SKM-1 (cell line): Measurements from ENCODE around the gene ZNF629.

Experiments
- DNase-seq: peaks from one replicate; lab custom pipeline; 2025; ENCODE audit not compliant: unreplicated experiment; lab: John Stamatoyannopoulos, UW

Gene ZNF629

GRCh38 chr16:30786115-30786935 lies 680 bp downstream of the ZNF629 start:
- DNase-seq, result no peak

DNA sequence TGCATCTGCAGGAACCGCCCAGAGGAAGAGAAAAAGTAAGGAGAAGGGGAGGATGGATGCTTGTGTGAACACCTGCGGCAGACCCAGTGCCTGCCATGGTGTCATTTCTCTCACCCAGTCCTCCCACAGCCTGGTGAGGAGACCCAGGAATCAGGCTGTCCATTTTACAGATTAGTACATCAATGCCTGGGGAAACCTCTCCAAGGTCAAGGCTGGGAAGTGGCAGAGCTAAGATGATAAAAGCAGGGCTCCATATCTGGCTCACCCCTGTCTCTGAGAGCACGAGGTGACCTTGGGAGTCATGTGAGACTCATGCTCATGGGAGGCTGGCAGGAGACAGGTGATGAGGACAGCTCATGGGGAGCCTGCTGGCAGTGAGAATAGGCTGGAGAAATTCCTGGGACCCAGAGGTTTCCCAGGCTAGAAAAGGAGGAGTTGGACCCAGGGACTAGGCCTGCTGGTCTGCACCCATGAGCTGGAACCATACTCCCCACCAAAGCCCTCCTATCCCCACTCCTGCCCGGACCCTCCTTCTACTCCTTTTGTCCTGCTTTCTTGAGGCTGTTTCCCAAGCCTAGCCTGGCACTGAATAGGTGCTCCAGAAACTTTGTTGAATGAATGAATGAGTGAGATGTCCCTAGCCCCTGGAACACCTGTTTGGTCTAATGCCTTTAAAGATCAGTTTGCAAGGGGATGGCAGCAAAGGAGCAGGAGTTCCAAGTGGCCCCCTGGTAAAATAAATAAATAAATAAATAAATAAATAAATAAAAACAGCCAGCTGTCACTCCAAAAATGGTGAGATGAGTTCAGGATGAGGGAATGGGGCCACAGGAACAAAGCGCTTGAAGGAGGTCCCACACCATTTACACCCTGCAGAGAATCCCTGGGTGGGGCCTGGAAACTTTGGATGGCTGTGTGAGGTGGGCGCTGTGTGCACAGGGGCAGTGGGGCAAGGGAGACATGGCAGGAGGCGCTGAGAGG lies 1.6 kb downstream of the ZNF629 start:
- DNase-seq, result no peak

DNA sequence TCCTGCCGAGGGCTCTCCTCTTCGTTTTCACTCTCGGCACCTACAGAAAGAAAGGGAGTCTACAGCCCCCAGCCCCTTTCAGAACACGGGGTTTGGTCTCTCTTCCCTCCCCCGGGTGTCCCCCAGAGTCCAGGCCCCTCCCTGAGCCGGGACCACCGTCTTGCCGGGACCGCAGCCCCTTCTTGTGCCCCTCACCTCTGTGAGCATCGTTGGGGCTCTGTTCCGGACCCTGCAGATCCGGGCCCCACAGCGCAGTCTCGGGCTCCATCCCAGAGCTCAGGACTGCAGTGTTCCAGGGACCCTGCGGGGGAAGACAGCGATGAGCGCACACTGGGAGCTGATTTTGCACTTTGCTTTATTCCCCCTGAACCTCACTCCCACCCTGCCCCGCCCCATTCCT lies 2.8 kb downstream of the ZNF629 start:
- DNase-seq, result no peak

GRCh38 chr16:30783280-30784109 lies 3.5 kb downstream of the ZNF629 start:
- DNase-seq, result no peak

DNA sequence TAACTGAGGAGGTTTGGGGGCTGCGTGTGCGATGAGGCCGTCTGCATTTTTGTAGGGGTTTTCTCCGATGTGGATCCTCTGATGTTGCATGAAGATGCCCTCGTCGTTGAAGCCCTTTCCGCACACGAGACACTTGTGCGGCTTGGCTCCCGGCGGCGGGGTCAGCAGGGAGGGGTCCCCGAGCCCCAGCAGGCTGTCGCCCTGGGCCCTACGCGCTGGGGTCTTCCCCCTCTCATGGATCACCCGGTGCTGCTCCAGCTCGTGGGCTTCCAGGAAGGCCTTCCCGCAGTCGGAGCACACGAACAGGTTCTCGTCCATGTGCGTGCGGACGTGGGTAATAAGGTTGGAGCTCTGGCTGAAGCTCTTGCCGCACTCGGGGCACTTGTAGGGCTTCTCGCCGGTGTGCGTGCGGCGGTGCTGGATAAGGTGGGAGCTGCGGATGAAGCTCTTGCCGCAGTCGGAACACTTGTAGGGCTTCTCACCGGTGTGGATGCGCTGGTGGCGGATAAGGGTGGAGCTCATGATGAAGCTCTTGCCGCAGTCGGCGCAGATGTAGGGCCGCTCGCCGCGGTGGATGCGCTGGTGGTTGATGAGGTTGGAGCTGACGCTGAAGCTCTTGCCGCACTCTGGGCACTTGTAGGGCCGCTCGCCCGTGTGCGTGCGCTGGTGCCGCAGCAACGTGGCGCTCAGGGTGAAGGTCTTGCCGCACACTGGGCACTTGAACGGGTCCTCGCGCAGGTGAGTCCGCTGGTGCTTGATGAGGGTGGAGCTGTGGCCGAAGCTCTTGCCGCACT lies 4.3 kb downstream of the ZNF629 start:
- no peak for DNase-seq

- DNase-seq, result no peak
Measured at GRCh38 chr16:30780549-30780948, 6.5 kb downstream of the ZNF629 start.

- DNase-seq, result no peak
Measured at GRCh38 chr16:30780021-30780420, 7.0 kb downstream of the ZNF629 start.

DNA sequence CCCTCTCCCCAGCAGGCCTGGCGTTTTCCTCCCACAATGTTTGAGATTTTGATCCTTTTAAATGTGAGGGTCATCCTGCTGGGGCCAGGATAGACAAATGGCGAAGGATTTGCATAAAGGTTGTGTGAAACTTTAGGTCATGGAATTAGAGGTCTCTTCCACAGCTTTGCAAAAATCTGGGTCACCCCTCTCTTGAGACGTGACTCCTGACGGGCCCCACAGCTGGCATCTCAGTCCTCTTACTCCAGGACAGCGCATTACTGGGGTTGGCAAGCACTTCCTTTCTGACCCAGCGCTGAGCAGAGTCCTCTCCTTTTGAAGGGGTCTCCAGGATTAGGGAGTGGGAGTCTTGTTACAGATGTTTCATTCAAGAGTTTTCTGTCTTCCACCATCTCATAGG lies 7.4 kb downstream of the ZNF629 start:
- no peak for DNase-seq

GRCh38 chr16:30778549-30779244 lies 8.3 kb downstream of the ZNF629 start:
- no peak for DNase-seq

DNA sequence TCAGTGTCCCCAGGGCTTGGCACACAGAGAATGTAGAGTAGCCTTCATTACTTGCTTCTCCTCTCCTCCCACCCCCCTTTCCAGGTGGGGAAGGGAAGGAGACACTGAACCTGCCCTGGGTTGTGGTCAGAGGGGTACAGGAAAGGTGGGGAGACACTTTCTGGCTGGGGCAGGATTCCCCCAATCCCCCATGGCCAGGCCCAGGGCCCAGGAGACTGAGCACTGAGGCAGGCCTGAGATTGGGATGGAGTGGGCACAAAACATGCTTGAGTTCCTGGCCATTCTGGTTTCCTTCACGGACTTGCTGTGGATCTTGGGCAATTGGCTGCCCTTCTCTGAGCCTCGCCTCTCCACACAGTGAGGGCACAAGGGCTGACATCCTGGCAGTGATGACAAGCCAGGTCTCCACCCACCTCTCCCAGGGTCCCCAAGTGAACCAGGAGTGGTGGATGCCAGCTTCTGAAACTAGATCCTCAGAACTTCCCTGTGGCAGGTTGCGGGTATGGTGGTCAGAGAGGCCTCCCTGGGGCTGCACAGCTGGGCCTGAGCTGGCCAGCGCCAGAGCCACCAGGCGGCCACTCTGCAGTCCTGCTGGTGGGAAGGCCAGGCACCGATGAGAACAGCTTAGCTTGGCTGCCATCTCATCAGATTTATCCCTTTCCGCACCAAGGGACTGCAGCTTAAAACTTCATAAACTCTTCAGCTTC lies 9.3 kb downstream of the ZNF629 start:
- no peak for DNase-seq

DNA sequence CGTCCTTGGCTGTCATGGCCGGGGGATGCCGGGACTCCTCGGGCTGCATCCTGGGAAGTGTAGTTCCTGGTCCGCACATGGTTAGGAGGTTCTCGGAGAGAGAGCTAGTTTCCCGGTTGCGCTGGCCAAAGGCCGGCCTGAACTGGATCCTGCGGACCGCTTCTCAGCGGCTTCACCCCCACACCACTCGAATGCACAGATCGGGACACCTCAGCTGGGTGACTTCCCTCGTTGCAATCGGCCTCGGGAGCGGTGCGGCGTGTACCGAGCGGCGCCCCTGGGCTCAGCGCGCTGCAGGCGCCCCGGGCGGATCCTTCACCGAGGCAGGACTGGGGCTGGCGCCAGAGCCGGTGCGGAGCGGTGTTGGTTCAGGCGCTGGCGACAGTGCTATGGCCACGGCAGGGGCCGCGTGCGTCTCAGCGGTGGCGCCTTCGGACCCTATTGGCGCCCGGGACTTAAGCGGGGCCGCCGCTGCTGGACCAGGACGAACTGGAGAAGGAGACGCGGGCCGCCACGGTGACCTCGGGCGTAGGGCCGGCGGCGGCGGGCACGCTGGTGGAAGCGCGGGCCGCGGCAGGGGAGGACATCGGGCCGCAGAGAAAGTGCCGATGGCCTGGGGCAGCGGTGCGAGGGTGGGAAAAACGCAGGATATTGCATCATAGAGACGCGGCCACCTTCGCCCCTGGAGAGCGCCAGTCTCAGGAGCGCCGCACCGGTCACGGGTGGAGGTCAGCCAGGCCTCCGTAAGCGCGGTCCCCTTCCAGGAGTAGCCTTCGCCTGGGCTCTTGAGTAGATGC lies 11.4 kb downstream of the ZNF629 start:
- DNase-seq, result peak; percentile 74

- DNase-seq, result no peak
Measured at GRCh38 chr16:30775131-30775391, 11.9 kb downstream of the ZNF629 start.

DNA sequence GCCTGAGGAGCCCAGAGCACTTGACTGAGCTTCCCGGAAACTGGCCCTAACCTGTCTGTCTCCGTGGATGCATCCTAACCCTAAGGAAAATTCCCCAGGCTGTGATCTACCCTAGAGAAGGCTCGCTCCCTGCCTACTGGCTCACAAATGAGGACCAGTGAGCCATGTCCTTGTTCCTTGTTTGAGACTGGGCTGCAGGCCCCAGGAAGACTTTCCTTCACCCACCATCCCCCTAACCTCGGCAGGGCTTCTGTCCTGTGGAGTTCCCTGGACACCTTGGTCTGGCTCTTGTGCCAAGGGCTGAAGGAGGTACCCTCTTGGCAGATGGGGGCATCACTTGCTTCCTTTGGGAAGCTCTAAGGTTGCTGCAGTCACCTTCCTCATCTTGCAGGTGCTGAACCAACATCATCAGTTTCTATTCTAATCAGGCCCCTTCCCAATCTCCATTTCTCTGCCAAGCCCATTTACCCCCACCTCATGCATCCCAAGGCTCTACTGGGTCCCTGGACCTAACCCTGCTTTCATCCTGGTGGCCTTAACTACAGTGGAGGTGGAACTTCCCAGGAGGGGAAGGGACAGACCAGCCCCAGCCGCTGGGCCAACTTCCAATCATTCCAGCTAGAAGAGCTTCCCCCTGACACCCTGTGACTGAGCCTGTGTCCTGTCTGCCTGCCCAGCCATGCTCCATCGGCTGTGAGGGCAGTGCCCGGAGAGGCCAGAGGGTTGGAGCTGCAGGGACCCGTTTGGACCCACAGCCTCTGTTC lies 12.5 kb downstream of the ZNF629 start:
- DNase-seq, result no peak

- DNase-seq, result no peak
Measured at GRCh38 chr16:30773826-30774225, 13.2 kb downstream of the ZNF629 start.

DNA sequence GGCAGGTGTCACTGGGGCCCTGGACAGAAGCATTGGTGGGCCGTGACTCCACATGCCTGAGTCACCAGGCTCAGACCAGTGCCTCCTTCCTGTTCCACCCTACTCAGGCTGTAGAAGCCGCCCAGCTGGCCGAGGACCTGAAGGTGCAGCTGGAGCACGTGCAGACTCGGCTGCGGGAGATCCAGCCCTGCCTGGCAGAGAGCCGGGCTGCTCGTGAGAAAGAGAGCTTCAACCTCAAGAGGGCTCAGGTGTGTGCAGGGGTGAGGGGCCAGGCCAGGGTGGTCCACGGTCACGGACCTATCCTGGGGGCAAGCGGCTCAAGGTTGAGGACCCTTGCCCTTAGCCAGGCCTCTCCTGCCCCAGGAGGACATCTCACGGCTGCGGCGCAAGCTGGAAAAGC lies 15.3 kb downstream of the ZNF629 start:
- no peak for DNase-seq

DNA sequence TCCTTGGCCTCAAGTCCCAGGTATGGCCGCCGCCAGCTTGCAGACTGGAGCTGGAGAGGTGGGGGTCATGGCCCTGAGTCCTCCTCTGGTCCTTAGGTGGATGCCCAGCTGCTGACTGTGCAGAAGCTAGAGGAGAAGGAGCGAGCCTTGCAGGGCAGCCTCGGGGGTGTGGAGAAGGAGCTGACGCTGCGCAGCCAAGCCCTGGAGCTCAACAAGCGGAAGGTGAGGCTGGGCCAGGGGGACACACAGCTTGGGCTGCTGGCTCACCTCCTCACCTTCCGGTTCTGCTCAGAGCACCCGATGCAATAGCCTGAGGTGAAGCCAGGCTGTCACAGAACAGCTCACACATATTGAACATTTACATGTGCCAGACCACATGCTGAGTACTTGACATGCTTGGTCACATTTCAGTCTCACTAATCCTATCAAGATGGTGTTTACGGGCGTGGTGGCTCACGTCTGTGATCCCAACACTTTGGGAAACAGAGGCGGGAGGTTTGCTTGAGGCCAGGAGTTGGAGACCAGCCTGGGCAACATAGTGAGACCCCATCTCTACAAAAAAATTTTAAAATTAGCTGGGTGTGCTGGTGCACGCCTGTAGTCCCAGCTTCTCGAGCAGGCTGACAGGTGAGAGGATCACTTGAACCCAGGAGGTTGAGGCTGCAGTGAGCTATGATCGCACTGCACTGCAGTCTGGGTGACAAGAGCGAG lies 17.5 kb downstream of the ZNF629 start:
- DNase-seq, result no peak

GRCh38 chr16:30768583-30769181 lies 18.3 kb downstream of the ZNF629 start:
- DNase-seq, result no peak
